GM18868 (cell line): ENCODE measurements around the gene CACHD1.
A peak's percentile ranks its signal among the peaks of the same experiment; 100 is the strongest.

ENCODE experiments used
- ATAC-seq: cut with Tn5 transposase; IDR thresholded peaks from one replicate; pipeline ENCODE4 v1.9.1; 2021; ENCODE audit warnings: mild to moderate bottlenecking, moderate library complexity; ENCODE audit not compliant: unreplicated experiment

CACHD1 gene

DNA sequence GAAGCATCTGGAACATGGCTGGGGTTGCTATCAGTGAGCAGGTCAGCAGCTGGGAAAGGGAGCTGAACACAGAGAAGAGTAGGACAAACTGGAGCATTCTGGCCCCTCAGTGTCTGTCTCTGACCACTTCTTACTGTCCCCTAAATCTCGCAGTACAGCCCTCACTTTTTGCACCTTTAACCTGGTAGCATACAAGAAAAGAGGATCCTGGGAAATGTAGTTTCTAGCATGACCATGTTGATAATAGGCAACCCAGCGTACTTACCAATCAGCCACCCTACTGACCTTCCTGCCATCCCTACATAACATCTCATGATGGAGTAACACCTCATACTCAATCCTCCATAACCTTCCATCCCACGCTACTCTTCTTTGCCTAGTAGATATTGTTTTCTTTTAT, 175.8 kb downstream of the CACHD1 start:
- ATAC-seq: no peak

GRCh38 chr1:64650411-64650810, 180.5 kb downstream of the CACHD1 start:
- no peak for ATAC-seq

- ATAC-seq: no peak
These were observed 181.9 kb downstream of the CACHD1 start for GRCh38 chr1:64651841-64652240.

- no peak for ATAC-seq
These were observed 183.5 kb downstream of the CACHD1 start for GRCh38 chr1:64653466-64653865.

GRCh38 chr1:64654519-64655341, 184.8 kb downstream of the CACHD1 start:
- ATAC-seq: no peak

DNA sequence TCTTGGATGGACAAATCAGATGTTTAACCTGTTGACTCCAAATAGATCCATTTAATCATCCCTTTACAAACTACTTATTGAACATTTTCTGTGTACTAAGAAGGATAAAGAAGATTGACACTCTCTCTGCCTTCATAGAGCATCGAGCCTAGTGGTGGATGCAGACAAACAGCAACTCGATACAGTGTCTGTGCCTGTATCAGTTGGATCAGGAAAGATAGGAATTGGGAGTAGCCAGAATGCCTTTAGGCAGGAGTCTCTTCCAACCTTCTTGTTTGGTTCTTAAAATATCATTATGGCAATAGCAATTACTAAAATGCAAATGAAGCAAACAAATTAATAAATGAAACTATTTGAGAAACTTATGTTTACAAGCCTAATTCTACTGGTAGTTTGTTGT, 185.9 kb downstream of the CACHD1 start:
- no peak for ATAC-seq

DNA sequence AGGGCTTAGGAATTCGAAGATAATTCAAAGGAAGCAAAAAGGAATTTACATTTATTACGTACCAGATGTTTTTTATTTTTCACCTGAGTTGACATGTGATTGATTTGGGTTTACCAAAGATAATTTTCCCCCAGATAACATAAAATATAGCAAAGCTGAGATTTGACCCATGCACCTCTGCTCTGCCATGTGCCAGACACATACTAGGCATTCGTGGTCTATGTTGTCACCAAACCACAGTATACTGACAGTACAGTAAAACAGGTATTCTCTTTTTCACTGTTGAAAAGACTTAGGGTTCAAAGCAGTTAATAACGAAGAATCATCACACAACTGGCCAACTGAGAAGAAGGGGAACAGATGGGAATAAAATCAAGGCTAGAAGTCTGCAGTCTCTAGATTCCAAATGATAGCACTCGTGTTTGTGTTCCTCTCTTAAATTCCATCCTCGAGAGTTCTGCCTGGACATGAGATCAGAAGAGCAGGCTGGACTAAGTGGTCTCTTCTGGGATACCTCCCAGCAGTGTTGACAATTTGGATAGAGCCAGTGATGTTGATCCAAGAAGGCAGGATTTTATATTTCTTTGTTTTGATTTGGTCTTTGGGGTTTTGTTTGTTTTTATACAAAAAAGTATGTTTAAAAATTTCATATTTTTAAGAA, 189.7 kb downstream of the CACHD1 start:
- no peak for ATAC-seq

- no peak for ATAC-seq
These were observed 193.7 kb downstream of the CACHD1 start for GRCh38 chr1:64663668-64664067.

- ATAC-seq: no peak
These were observed 194.4 kb downstream of the CACHD1 start for GRCh38 chr1:64664299-64664698.

DNA sequence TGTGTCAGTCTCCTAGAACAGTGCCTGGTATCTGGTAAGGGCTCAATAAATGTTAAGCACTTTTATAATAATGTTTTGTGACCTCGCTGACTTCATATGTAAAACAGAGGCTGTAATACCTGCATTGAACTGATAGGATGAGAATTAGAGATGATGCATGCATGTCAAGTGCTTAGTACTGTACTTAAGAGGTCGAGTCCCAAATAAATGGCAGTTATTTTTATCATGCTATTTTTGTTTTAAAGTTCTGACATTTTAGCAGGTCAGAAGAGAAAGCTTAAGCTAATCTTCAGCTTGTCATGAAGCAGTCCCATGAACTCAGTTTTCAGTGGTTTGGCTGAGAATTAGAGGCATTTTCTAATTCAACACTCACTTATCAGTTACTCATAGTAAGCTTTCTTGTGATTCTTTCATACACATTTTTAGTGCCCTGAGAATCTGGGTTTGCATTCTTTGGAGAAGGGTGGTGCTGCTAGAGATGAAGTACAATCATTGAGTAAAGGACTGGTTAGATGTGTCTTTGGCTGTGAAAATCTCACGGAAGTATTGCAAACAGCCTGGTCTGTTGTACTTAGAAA, 199.3 kb downstream of the CACHD1 start:
- ATAC-seq: no peak

DNA sequence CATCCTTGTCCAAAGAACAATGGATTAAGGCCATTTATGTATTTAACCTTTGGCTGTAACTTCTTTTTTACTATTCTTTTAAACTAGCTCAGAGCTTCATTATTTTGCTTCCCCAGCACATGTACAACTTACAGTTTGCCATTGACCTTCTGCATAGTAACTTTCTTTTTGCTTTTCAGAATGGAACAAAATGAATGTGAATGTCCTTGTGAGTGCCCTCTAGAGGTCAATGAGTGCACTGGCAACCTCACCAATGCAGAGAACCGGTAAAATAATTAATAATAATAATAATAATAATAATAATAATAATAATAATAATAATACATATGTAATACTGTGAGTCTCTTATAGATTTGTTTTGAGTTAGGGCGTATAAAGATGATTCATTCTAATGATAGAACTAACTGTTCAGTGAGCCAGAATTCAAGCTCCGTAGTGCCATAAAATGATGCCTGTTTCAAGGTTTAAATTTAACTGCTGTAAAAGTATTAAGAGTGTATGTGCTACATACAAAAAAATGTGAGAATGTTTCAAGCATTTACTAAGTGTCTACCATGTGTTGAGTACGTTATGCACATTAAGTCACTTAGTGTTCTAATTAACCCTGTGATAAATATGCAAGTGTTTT, 205.9 kb downstream of the CACHD1 start:
- ATAC-seq: peak; percentile 67

DNA sequence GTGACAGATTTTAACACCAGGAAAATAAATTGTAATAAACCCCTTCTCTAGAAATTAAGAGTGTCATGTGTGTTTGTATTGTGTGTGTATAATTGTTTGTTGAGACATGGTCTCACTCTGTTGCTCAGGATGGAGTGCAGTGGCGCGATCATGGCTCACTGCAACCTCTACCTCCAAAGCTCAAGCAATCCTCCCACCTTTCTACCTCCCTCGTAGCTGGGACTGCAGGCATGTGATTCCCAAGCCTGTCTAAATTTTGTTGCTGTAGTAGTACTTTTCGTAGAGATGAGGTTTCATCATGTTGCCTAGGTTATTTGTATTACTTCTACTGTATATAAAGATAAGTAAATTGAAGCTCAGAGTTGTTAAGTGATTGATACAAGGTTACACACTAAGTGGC, 206.5 kb downstream of the CACHD1 start:
- ATAC-seq: no peak

DNA sequence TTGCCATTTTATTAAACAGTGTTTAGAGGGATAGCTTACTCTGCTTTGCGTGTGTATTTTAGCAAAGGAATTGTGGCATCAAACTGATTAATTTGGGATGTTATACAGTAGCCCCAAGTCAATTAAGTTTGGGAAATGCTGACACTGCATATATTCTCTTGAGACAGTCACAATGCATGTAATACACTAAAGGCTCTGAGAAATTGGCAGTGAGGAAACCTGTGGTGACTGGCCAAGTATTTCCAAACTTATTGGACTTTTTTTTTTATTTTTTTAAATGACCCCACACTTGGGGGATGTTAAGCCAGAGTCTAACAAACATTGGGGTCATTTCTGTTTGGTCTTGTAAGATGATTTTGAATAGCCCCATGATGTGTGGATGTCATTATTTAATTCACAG, 207.6 kb downstream of the CACHD1 start:
- ATAC-seq: no peak

GRCh38 chr1:64678366-64678765, 208.4 kb downstream of the CACHD1 start:
- no peak for ATAC-seq

GRCh38 chr1:64679177-64679576, 209.2 kb downstream of the CACHD1 start:
- ATAC-seq: no peak

GRCh38 chr1:64680599-64680998, 210.7 kb downstream of the CACHD1 start:
- ATAC-seq: no peak

GRCh38 chr1:64681043-64681442, 211.1 kb downstream of the CACHD1 start:
- ATAC-seq: no peak

- ATAC-seq: no peak
These were observed 213.5 kb downstream of the CACHD1 start for GRCh38 chr1:64683419-64683818.

- ATAC-seq: no peak
These were observed 215.3 kb downstream of the CACHD1 start for GRCh38 chr1:64685217-64685616.

DNA sequence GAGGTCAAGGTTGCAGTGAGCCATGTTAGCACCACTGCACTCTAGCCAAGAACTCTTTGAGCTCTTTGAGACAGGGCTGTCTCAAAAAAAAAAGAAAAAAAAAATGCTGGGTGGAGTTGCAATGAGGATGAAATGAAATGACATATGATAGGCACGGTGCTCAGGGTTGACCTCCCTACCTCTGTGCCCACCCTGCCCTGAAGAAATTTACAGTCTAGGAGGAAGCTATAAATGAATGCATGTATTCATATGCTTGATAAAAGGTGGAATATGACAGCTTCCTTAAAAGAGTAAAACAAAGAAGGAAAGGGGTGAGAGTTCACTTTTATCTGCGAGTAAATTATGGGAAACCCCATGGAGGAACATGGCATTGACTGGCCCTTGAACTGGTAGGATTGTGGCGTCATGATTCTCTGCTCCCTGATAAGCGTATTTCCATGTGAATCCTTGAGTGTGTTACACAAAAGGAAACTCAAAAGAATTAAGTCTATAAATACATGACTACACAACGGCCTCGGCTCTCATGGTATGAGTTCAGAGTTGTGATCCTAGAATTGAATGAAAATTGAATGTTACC, 215.9 kb downstream of the CACHD1 start:
- no peak for ATAC-seq
